Activated CD4-positive, alpha-beta T cell treated with anti-CD3 and anti-CD28 coated beads for 48 hours (primary cell): Measurements from ENCODE around the gene POU2F3.
"Not testable (repeated sequence)": the region's sequence is repeated elsewhere in the genome, so short reads cannot be mapped to it uniquely, and the experiment has no call there.

Experiments used
- DNase-seq: peaks from one replicate; pipeline ENCODE4 v3.0.0-alpha.2; 2020

Gene POU2F3

DNA sequence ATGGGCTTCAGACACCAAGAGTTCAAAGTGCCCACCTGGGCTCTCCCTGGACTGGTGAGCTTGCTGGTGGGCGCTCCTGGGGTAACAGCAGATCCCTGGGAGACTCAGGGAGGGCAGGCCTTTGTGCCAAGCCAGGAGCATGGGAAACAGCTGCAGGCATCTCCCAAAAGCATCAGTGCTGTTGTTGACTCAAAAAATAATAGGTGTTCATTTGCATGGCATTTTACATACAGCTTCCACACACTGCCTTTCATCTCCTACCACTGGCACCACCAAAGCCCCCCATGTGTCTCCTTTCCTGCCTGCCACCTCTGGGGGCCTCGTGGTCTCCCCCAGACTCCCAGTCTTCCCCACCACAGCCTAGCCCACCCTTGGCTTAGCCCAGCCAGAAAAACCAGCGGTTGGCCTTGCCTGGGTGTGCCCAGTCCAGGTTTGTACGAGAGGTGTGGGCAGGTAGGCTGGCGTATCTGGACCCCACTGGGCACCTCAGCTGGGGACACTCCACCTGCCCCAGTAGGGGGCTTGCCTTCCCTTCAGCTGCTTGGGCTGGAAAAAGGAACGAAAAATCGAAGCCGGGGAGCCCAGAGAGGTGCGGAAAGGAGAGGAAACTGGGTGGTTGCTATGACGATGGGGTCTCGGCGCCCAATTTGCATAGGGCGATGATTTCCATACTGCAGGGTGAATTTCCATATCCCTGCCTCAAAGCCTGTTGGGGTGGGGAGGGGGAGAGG, 15.0 kb downstream of the POU2F3 start:
- no peak for DNase-seq

DNA sequence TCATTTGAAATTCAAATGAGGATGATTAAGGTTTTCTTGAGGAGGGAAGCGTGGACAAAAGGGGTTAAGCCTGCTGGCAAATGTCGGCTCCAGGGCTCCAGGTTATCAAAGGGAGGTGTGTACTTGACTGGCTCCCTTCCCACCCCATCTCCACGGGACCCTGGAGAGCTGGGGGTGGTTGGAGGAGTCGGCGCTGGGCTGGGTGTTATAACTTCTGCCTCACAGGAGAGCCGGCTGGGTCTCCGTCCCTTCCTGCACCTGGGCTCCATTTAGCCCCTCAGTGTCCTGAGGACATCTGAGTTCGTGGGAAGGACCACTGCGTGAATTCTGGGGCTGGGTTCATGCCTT, 15.6 kb downstream of the POU2F3 start:
- no peak for DNase-seq

DNA sequence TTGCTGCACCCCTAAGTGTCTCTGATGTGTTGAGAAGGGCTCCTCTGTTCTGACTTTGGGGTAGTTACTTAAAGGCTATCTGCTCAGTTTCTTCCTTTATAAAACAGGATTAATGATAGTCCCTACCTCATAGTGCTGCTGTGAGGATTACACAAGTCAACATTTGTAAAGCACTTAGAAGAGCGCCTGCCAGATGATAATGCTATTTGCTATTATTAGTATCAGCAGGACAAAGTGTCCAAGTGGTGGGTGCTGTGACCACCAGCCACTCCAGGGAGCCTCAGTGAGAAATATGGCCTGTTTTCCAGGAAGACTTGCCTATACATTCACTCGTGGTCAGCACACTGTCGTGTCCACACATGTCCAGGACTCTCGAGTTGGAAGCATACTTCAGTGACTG, 16.2 kb downstream of the POU2F3 start:
- no peak for DNase-seq

DNA sequence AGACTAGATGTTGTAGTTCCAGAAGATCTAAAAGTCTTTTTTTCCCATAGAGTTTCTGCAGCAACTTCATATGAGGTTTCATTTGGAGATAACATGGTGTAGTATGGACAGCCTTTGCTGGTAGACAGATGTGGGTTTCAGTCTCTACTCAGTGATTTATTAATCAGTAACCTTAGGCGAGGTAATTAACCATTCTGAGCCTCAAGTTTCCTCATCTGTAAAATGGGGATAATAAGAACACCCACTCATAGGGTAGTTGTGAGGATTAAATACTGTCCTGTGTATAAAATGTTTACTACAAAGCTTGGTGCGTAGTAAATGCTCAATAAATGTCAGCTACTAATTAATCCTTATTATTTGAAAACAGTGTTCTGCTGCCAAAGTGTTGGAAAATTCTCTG, 16.8 kb downstream of the POU2F3 start:
- no peak for DNase-seq

DNA sequence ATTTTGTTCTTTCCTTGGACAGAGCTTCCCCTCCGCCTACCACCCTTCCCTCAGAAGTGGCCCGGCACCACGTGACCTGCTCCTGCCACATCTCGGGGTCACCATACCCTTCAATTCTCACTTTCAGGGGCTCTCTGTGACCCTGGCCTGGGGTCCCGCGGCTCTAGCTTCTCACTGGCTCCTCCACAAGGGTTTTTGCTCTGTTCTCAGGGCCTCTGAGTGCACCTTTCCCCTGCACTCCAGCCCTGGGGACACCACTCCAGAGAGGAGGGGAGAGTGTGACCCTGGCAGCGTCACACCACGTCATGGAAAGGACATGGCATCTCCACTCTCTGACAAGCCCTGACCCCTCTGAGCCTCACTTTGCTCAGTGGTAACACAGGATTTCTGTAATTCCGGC, 17.4 kb downstream of the POU2F3 start:
- DNase-seq: no peak

DNA sequence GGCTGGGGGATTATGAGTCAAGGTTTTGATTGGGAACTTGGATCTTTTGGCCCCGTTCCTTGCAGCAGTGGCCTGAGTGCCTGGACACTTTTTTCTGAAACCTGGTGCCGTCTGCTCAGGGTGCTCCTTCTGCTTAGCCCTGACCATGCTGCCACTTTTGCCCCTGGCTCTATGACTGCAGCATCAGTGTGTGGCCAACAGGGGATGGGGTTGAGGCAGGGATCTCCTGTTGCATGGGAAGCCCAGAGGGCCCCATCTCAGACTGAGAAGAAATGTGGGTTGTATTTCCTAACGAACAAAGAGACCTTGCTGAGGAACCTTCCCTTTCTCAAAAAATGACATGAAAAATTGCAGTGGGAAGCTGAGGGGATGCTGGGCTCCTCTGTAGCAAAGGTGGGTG, 18.7 kb downstream of the POU2F3 start:
- DNase-seq: no peak

DNA sequence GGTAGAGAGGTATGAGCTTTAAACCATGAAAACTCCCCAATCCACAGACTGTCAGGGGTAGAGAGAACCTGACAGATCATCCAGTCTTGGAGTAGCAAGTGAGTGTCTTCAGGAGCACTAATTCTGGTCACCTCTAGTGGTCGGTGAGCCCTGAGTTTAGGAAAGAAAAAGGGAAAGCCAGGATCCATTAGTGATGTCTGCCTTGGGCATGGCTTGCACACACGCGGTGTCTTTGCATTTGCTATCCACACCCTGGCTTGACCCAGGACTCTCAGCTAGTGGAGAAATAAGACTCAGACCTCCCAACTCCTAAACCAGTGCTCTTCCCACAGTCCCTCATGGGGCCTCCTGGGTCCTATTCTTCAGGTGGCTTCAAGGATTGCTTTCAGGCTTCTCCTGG, 19.3 kb downstream of the POU2F3 start:
- DNase-seq: no peak

DNA sequence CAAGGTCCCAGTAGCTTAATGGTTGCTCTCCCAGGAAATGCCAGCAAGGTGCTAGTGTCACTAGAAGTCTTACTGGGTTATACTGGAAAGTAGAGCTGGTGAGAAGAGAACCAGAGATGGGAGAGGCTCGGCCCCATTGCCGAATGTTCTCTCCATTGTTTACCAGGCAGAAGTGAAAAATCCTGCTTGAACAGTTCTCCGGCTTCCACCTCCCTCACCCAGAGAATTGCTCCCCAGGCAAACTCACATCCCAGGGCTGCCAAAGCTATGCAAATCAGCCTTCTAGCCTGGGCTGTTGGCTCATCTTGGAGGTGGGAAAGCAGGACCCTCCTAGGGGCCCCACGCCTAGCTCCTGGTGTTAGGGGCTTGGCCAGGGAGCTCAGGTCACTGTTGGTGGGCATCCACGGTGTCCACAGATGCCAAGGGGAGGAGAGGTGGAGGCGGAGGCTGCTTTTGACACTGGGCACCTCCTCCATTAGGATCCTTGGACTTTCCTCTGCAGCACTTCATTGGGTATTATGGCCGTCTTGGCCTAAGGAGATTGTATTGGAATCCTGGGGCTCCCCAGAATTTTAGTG, 20.1 kb downstream of the POU2F3 start:
- no peak for DNase-seq

DNA sequence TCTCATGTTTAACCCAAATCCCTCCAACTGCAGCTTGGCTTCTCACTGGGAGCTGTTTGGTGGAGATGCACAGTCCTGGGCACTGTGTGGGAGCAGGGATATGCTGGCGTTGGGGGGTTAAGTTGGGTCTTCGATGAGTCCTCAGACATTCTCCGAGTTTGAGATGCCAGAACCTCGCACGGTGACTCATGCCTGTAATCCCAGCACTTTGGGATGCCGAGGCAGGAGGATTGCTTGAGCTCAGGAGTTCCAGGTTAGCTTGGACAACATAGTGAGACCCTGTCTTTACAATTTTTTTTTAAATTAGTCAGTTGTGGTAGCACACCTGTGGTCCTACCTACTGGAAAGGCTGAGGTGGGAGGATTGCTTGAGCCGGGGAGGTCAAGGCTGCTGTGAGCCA, 20.7 kb downstream of the POU2F3 start:
- no peak for DNase-seq

DNA sequence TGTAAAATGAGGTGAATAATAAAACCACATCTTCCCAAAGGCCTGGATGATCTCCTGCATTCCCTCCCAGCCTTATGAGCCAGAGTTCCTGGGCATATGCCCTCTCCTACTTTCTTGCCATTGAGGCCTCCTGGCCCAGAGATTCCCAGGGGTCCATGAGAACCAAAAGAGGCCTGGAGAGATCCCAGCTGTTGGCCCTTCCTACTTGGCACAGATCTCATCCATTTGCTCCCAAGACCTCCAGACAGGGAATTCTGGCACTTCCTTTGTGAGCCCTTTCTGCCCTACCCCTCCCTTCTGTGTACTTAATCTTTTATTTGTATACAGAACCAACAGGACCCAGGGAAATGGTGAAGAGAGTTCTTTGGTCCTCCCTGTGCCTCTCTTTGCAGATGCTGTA, 21.4 kb downstream of the POU2F3 start:
- no peak for DNase-seq

DNA sequence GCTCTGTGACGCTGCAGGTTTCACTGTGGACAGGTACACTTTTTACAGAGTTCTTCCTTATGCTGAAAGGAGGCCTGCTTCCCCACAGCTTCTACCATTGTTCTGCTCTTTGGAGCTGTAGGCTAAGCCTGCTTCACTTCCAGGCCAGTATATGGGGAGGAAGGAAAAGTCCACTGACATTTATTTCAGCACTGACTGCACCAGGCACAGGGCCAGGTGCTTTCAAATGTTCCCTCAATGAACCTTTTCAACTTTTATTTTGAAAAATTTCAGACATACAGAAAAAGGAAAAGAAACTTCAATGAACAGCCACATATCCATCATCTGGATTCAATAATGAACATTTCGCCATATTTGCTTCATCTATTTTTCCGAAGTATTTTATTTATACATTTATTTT, 22.0 kb downstream of the POU2F3 start:
- DNase-seq: no peak

DNA sequence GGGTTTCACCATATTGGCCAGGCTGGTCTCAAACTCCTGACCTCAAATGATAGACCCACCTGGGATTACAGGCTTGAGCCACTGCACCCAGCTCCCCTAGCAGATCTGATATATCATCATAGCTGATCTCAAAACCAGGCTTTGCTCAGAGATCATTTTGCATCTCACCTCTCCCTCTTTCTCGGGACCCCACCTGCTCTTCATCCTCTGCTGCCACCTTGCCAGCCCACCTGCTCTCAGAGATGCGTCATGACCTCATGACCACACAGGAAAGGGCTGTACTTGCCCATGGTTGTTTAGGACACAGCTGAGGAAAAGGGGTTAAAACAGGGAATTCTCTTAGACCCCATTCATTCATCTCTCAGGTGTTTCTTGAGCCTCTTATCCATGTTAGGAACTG, 27.4 kb downstream of the POU2F3 start:
- no peak for DNase-seq

DNA sequence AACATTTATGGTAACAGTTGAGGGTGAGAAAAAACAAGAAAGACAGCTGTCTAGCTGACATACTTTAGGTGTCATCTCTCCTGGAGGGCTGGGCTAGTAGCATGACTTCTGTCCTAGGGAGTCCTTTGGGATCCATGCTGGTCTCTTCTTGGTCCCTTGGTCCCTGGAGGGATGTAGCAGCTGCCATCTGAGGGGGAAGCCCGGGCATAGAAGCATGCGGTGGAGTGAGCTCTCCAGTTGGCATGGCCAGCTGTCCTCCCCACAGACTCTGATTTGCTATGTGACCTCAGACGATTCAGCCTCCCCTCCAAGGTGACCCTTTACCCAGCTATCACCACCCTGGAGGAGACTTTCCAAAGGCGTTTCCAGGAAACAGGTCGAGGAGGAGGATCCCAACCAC, 28.7 kb downstream of the POU2F3 start:
- DNase-seq: no peak

DNA sequence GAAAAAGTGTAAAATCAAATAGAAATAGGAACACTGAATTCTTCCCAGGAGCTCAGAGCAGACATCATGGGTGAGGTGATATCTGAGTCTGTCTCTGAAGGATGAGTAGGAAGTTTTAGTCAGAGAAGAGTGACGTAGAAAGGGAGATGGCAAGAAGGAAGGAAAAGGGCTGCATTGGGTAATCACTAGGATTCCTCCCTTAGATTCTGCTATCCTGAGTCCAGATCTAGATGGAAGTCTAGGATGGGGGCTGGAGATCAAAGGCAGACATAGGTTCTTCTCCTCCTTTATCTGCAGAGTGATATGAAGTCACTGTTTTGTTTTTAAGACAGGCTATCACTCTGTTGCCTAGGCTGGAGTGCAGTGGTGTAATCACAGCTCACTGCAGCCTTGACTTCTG, 30.4 kb downstream of the POU2F3 start:
- DNase-seq: no peak

DNA sequence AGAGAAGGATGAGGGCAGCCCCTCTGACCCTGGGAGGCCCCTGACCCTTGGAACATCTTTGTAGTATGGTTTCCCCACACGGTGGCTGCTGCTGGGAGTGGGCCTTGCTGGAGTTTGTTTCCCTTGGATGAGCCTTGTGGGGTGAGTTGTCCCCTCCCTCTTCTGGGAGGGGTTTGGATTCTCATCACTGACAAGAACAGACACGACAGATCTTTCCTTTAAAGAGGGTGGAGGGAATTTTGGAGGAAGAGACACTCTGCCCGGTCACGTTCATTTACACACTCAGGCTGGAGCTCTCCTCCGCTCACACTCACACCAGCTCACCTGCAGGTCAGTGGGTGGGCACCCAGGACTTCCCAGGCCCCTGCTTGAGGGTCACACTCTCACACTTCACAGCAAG, 31.7 kb downstream of the POU2F3 start:
- DNase-seq: no peak

DNA sequence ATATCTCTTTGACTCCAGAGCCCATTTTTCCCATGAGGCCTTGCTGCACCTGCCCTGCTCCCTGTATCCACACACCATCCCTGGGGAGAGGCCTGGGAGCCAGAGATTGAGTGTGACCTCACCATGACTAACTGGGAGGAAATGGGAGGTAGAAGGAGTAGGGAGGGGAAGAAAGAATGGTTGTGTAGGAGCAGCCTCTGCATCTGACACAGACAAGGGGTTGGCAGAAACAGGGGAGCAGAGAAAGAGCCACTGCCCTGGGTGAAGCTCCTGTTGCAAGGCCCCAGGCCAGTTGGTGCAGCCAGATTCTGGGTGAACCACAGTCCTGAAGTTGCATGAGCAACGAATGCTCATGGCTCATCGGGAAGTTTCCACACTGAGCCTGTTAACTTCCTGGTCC, 32.4 kb downstream of the POU2F3 start:
- DNase-seq: no peak

DNA sequence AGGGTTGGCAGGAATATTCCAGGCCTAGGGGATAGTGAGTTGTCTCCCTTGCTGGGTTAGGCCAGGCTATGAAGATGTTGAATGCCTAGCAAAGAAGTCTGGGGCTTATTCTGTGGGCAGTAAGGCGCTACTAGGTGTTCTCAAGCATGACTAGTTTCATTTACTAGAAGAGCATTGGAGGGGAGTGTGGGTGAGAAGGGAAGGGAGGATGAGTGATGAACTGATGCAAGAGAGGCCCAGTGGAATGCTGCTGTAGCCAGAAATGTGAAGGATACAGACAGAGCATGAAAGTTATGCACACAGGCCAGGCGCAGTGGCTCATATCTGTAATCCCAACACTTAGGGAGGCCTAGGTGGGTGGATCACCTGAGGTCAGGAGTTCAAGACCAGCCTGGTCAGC, 33.5 kb downstream of the POU2F3 start:
- DNase-seq: no peak

DNA sequence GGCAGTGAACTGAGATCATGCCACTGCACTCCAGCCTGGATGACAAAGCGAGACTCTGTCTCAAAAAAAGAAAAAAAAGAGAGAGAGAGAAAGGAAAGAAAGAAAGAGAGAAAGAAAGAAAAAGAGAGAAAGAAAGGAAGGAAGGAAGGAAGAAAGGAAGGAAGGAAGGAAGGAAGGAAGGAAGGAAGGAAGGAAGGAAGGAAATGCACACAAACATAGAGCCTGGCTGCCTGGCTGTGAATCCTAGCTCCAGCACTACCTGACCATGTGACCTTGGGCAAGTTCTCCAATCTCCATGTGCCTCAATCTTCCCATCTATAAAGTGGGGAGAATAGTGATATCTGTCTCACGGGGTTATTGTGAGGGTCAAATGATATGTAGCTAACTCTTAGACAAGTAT, 34.0 kb downstream of the POU2F3 start:
- DNase-seq: not testable (repeated sequence)

DNA sequence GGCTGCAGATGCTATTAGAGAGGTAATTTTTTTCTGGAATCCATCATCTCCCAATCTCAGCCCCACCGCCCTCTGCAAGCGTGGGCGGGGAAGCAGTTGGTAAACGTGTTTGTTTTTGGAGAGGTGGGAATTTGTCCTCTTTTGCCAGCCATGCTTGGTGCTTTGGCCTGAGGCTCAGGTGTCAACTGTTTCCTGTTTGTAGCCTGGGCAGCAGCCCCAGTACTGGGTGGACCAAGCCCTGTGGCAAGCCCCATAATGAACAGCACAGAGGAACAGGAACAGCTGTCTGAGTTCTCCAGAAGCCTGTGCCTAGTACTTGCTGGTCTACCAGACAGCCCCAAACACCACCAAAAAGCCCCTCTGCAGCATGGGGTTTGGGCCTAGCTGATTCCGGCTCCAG, 39.6 kb downstream of the POU2F3 start:
- DNase-seq: no peak

DNA sequence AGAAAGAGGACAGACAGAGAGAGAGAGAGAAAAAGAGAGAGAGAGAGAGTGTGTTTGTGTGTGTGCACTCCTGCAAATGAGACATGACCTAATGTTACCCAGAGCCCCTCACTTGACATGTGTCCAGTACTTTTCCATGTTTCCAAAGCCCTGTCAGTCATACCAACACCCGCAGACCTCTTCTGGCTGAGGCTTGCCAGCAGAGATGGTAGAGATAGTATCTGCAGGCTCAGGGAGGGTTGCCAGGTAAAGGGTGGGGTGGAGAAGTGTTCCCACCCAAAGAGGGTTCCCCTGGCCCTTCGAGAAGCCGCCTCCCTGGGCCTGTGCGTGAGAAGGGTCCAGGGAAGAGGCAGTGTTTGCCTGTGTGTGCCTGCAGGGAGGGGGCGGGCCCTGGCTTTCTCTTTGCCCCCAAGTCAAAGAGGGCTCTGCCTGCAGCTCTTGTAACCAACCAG, 40.7 kb downstream of the POU2F3 start:
- DNase-seq: no peak

DNA sequence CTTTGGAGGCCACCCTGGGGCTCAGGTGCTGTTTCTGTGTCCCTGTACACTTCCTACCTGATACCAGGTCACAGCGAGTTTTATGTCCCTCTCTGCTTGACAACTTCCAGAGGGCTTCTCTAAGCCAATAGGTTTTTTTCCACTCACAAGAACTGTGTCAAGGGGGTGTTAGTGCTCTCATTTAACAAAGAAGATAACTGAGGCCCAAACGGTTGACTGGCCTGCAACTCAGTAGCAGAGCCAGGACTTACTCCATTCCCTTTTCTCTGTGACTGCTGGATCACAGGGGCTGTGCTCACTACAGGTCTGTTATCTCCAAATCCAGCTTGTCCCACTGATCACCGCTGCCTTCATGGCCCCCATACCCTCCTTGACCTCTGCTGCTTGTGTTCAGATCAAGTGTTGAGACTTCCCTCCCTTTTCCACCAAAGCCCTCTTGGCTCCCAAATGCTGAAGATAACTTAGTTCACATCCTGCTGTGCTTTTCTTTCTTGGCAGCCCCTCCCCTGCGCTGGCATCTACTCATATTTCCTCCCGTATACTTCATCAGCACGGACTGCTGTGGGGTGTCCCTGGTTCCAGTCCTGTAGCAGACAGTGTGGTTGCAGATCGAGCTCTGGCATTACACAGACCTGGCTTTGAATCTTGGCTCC, 41.3 kb downstream of the POU2F3 start:
- DNase-seq: no peak

DNA sequence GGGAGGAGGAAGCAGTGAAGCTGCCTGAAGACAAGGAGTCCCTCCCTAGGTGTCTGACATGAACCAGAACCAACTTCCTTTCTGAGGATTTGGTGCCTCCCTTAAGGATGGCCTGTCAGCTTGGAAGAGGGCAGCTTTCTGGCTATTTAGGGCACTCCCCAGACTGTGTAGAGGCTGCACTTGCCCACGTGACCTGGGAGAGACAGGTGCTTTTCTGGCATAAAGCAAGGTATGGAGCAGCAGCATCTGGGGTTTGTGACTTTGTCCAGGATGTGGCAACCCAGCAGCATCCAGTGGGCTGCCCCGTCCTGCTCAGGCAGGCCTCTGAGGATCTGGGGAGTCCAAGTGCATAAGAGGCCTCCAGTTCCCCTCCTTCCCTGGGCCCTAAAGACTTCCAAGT, 43.2 kb downstream of the POU2F3 start:
- no peak for DNase-seq

DNA sequence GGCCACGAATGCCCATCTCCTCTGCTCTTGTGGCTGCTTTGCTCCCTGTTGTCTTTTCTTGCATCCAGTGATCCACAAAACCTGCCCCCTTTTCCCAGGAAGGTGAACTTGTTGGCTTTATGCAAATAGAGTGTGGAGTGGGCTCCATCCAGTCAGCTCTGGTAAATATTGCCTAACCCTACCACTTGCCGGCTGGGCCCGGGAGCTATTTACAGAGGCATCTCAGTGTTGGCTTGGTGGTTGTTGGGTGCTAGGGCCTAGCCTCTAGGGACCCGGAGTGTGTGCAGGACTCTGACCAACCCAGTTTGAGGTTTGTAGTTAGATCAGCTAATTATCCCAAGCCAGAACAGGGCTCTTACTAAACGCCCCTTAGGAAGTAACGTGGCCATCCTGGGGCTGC, 44.3 kb downstream of the POU2F3 start:
- no peak for DNase-seq

DNA sequence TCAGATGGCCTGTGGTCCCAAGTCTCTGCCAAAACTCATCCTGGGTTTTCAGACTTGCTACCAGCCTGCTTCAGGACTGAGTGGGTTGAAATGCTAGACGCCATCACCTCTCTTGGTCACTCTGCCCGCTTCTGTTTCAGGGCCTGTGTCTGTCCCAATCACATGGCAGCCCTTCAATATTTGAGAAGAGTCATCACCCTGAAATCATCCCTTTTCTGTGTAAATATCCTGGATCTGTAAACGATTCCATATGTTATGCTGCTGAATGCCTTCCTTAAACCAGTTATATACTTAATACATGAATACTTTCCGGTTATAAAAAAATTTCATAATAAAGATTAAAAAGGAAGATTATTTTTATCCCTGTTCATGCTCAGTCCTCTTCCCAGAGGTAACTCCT, 45.3 kb downstream of the POU2F3 start:
- no peak for DNase-seq

DNA sequence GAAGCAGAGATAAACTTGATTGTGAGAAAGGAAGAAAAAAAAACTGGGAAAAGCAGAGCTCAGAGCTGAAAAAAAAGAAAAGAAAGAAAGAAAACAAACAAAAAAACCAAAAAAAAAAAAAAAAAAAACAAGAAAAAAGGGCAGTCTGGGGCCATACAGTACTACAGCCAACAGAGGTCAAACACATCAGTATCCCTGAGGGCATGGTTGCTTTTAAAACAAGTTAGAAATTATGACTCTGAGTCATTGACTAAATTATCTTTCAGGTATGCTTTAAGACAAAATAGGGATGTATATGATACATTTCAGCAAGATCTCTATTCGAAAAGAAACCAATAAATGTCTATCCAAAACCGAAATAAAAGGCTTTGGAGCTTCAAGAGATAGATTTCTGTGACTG, 48.1 kb downstream of the POU2F3 start:
- DNase-seq: no peak
